ENCODE results near the gene KITLG. TPM values are rescaled to one million over a fixed set of nuclear protein-coding genes. Genes with fewer than 3 reads are reported as not detected.

The KITLG gene
- total and polyA plus RNA-seq, 2 donors (not counting 1 experiment from before 2014, with no cell fraction given): not detected

DNA sequence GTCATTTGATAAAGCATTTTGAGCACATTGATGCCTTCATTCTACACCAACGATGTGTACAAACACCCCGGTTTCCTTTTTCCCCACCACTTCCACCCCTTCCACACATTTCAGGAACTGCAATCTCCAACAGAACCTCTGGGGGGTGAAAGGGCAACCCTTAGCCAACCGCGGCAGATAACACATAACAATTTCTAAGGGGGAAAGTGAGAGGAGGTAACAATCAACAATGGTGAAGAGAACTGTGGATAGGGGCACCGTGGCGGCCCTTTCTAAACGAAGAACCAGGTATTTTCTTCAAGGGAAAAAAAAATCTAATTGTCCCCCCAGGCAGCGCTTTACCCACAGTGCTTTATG, 1.1 kb downstream of the KITLG start:
- H3K27me3 Mint-ChIP-seq: peaks cover 39% of the 10 kb centered on the region

DNA sequence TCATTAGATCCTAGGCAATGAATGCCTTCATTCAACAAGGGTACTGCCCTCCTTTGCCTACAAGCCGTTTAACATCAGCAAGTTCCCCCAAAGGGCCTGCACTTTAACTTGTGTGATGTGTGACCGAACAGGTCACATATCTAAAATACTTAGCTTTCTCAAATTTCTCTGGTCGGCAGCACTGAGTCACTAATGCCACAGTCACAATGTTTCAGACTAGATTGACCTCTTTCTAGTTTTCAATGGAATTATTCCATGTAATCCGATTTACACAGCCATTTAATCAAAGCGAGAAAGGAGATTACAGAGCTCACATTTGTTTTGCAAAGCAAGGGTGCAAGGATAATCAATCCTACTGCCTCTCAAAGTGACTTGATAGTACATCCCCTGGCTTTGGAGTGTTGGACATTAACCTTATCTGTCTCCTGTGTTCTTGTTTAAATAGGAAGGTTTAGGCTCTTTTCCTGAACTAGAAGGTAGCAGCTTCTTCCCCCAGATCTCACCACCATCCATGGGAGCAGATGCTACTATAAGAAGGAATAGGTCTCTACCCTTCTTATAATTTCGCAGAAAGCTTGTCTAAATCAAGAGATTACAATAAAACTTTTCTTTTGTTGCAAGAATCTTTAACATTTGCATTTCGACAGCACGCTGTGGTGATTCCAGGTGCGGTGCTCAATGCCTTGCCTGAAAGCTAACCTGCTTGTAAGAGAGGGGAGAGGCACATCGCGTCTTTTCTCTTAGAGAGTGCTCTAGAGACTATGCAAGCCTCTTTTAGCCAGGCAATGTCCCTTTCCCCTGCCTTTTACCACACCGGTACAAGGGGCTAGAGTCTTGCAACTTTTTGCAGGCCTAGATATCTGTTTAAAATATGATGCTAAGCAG, 1.8 kb downstream of the KITLG start:
- Histone ChIP-seq H3K4me1 (ENCODE audit: control insufficient read depth in 2 of 2, insufficient read depth in 2 of 2, low read length in 2 of 2) (peaks cover 5 to 8% of the 10 kb centered on the region in 2 donors), H3K9ac (ENCODE audit: low read length) (no peak overlapping the region), H3K27ac (ENCODE audit: low read length in 2 of 2) (no peak overlapping the region), H2AFZ (ENCODE audit: insufficient read depth, low read depth, low read length, poor library complexity, severe bottlenecking) (no peak overlapping the region), H3K4me2 (replicated peaks; ENCODE audit: low read depth, low read length, poor library complexity, severe bottlenecking) (no peak overlapping the region), H3K9me3 (ENCODE audit: control extremely low read depth in 1 of 3, control insufficient read depth in 2 of 3, insufficient read depth in 1 of 3, low read length in 2 of 3) (peaks cover 0 to 6% (median 0%) of the 10 kb centered on the region in 3 donors), H3K79me2 (ENCODE audit: control insufficient read depth, insufficient read depth, low read length) (no peaks in the 10 kb centered on the region), H3K4me3 (ENCODE audit: control extremely low read depth in 1 of 5, extremely low read depth in 1 of 5, insufficient read depth in 1 of 5, low read depth in 2 of 5, low read length in 4 of 5) (no peak overlapping the region), H3K27me3 (replicated peaks in 1 of 4; ENCODE audit: control extremely low read depth in 1 of 4, control insufficient read depth in 3 of 4, insufficient read depth in 4 of 4, low read length in 3 of 4) (peaks cover 0 to 15% (median 4%) of the 10 kb centered on the region in 4 experiments), H4K20me1 (ENCODE audit: control insufficient read depth, insufficient read depth, low read length, poor library complexity, severe bottlenecking) (no peaks in the 10 kb centered on the region), H3K36me3 (replicated peaks in 1 of 2; ENCODE audit: control extremely low read depth in 1 of 2, control insufficient read depth in 1 of 2, extremely low read depth in 1 of 2, insufficient read depth in 2 of 2, low read length in 1 of 2) (no peaks in the 10 kb centered on the region)
- Mint-ChIP-seq H3K9me3 (ENCODE audit: insufficient read depth) (no peaks in the 10 kb centered on the region), H3K4me1 (peaks cover 7% of the 10 kb centered on the region), H3K4me3 (no peak overlapping the region), H3K27me3 (peaks cover 36% of the 10 kb centered on the region), H3K27ac (no peak overlapping the region)
- DNase-seq: no peak
- no peak for ATAC-seq (ENCODE audit: low read depth)
- TF ChIP-seq EZH2 (IDR thresholded peaks at IDR 0.05; ENCODE audit: borderline replicate concordance, insufficient read depth, low read depth, low read length, poor library complexity, severe bottlenecking): no peak
- TF ChIP-seq, protein P1, sequence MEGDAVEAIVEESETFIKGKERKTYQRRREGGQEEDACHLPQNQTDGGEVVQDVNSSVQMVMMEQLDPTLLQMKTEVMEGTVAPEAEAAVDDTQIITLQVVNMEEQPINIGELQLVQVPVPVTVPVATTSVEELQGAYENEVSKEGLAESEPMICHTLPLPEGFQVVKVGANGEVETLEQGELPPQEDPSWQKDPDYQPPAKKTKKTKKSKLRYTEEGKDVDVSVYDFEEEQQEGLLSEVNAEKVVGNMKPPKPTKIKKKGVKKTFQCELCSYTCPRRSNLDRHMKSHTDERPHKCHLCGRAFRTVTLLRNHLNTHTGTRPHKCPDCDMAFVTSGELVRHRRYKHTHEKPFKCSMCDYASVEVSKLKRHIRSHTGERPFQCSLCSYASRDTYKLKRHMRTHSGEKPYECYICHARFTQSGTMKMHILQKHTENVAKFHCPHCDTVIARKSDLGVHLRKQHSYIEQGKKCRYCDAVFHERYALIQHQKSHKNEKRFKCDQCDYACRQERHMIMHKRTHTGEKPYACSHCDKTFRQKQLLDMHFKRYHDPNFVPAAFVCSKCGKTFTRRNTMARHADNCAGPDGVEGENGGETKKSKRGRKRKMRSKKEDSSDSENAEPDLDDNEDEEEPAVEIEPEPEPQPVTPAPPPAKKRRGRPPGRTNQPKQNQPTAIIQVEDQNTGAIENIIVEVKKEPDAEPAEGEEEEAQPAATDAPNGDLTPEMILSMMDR (IDR thresholded peaks at IDR 0.05): no peak
- intact Hi-C loops (cut with micrococcal nuclease): no loop called here
- ChIA-PET CTCF (no interaction called here), POLR2A (no interaction called here)
- 95% methylated on average over 4 of the region's 12 CpGs for WGBS (ENCODE audit: insufficient coverage)

More for the DNA sequence above, 1.1 kb downstream of the KITLG start:
- no peaks in the 10 kb centered on the region for H3K79me2 ChIP-seq (ENCODE audit: control insufficient read depth, insufficient read depth, low read length)
- H4K20me1 ChIP-seq (ENCODE audit: control insufficient read depth, insufficient read depth, low read length, poor library complexity, severe bottlenecking): no peaks in the 10 kb centered on the region
- H3K27ac ChIP-seq (ENCODE audit: low read length in 2 of 2): no peak overlapping the region
- H3K9me3 ChIP-seq (ENCODE audit: control extremely low read depth in 1 of 3, control insufficient read depth in 2 of 3, insufficient read depth in 1 of 3, low read length in 2 of 3): peaks cover 0 to 6% (median 0%) of the 10 kb centered on the region in 3 donors
- WGBS (ENCODE audit: insufficient coverage): no CpG with 5 or more reads among the region's 8 CpGs
- H3K27ac Mint-ChIP-seq: no peak overlapping the region
- ChIA-PET CTCF (no interaction called here), POLR2A (no interaction called here)
- peaks cover 7% of the 10 kb centered on the region for H3K4me1 Mint-ChIP-seq
- H3K4me1 ChIP-seq (ENCODE audit: control insufficient read depth in 2 of 2, insufficient read depth in 2 of 2, low read length in 2 of 2): peaks cover 5 to 8% of the 10 kb centered on the region in 2 donors
- H3K9me3 Mint-ChIP-seq (ENCODE audit: insufficient read depth): no peaks in the 10 kb centered on the region
- ATAC-seq (ENCODE audit: low read depth) (no peak), DNase-seq (no peak)
- intact Hi-C loops (cut with micrococcal nuclease): no loop called here
- H3K4me3 ChIP-seq (ENCODE audit: control extremely low read depth in 1 of 5, extremely low read depth in 1 of 5, insufficient read depth in 1 of 5, low read depth in 2 of 5, low read length in 4 of 5): no peak overlapping the region
- no peak overlapping the region for H2AFZ ChIP-seq (ENCODE audit: insufficient read depth, low read depth, low read length, poor library complexity, severe bottlenecking)
- H3K36me3 ChIP-seq (replicated peaks in 1 of 2; ENCODE audit: control extremely low read depth in 1 of 2, control insufficient read depth in 1 of 2, extremely low read depth in 1 of 2, insufficient read depth in 2 of 2, low read length in 1 of 2): no peaks in the 10 kb centered on the region
- H3K4me2 ChIP-seq (replicated peaks; ENCODE audit: low read depth, low read length, poor library complexity, severe bottlenecking): no peak overlapping the region
- TF ChIP-seq EZH2 (IDR thresholded peaks at IDR 0.05; ENCODE audit: borderline replicate concordance, insufficient read depth, low read depth, low read length, poor library complexity, severe bottlenecking): no peak
- TF ChIP-seq, protein P1 (IDR thresholded peaks at IDR 0.05): no peak
- H3K27me3 ChIP-seq (replicated peaks in 1 of 4; ENCODE audit: control extremely low read depth in 1 of 4, control insufficient read depth in 3 of 4, insufficient read depth in 4 of 4, low read length in 3 of 4): peaks cover 0 to 15% (median 4%) of the 10 kb centered on the region in 4 experiments
- no peak overlapping the region for H3K9ac ChIP-seq (ENCODE audit: low read length)
- no peak overlapping the region for H3K4me3 Mint-ChIP-seq
